GM18517 (cell line): Measurements from ENCODE around the gene HNRNPH1.
"Not testable (repeated sequence)": the region's sequence is repeated elsewhere in the genome, so short reads cannot be mapped to it uniquely, and the experiment has no call there.

Source experiments
- ATAC-seq: cut with Tn5 transposase; IDR thresholded peaks from one replicate; pipeline ENCODE4 v1.9.1; 2021; ENCODE audit warnings: mild to moderate bottlenecking, moderate library complexity; ENCODE audit not compliant: unreplicated experiment

The HNRNPH1 gene

GRCh38 chr5:179623003-179623905, at the start of gene HNRNPH1:
Gene HNRNPH1, minus strand, starts transcription at chr5:179623671. Its CDS starts 538 bp downstream, at chr5:179623133.
- ATAC-seq: peak; percentile 72

GRCh38 chr5:179668391-179668790, 44.9 kb upstream of the HNRNPH1 start:
- no peak for ATAC-seq

- ATAC-seq: not testable (repeated sequence)
Observed at GRCh38 chr5:179661647-179662046, 38.2 kb upstream of the HNRNPH1 start.

- peak; percentile 62 for ATAC-seq
Observed at GRCh38 chr5:179658179-179658856, 34.8 kb upstream of the HNRNPH1 start.

GRCh38 chr5:179657302-179658178, 34.1 kb upstream of the HNRNPH1 start:
- peak; percentile 89 for ATAC-seq

GRCh38 chr5:179653135-179653534, 29.7 kb upstream of the HNRNPH1 start:
- ATAC-seq: not testable (repeated sequence)

- not testable (repeated sequence) for ATAC-seq
Observed at GRCh38 chr5:179650245-179650644, 26.8 kb upstream of the HNRNPH1 start.

- ATAC-seq: not testable (repeated sequence)
Observed at GRCh38 chr5:179649166-179649703, 25.8 kb upstream of the HNRNPH1 start.

- no peak for ATAC-seq
Observed at GRCh38 chr5:179648410-179648809, 24.9 kb upstream of the HNRNPH1 start.

GRCh38 chr5:179644766-179645165, 21.3 kb upstream of the HNRNPH1 start:
- ATAC-seq: not testable (repeated sequence)

- not testable (repeated sequence) for ATAC-seq
Observed at GRCh38 chr5:179643141-179643920, 19.9 kb upstream of the HNRNPH1 start.

- not testable (repeated sequence) for ATAC-seq
Observed at GRCh38 chr5:179642626-179643025, 19.2 kb upstream of the HNRNPH1 start.

- ATAC-seq: not testable (repeated sequence)
Observed at GRCh38 chr5:179641745-179642144, 18.3 kb upstream of the HNRNPH1 start.

GRCh38 chr5:179639296-179639695, 15.8 kb upstream of the HNRNPH1 start:
- ATAC-seq: not testable (repeated sequence)

GRCh38 chr5:179634370-179635172, 11.1 kb upstream of the HNRNPH1 start:
- peak; percentile 83 for ATAC-seq

GRCh38 chr5:179633501-179634369, 10.3 kb upstream of the HNRNPH1 start:
- not testable (repeated sequence) for ATAC-seq

GRCh38 chr5:179624841-179625271, 1.4 kb upstream of the HNRNPH1 start:
- ATAC-seq: no peak
